ENCODE results near the gene PKP4.
A peak's percentile ranks its signal among the peaks of the same experiment; 100 is the strongest.

PKP4 gene

DNA sequence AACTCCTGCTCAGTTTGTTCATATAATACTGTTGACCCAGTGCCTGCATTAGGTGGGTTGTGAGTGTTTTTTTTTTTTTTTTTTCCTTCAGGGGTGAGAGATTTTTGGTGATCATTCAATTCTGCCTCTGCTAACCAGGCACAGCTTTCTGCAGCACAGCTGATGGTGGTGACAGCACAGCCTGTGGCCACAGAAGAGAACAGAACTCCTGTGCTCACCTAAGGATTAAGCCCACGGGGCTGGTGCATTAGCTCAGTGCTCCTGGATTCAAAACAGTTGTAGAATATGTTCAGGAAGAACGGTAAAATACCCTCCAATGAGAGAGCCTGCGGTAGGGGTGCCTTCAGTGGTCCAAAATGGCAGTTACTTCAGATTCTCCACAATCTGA, 42.0 kb downstream of the PKP4 start:
- DNase-seq = no peak

- no peak for DNase-seq
Observed at GRCh38 chr2:158499383-158499782, 42.6 kb downstream of the PKP4 start.

- DNase-seq = no peak
Observed at GRCh38 chr2:158500333-158500732, 43.6 kb downstream of the PKP4 start.

DNA sequence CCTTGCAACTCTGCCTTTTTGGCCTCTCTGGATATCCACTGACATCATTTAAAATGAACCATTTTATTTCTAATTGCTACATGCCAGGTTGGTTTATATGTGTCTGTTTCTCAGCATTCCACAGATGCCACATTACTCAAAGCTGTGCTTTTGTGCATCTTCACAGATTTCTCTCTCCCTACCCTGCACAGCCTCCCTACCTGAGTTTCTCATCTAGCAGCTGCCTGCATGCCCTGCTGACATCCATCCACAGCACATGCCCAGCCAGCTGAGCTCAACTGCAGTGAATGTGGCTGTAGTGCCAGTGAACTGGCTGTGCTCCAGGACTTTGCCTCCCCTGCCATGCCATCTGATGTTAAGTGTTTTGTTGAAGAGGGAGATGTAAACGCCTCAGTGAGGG, 44.5 kb downstream of the PKP4 start:
- no peak for DNase-seq

GRCh38 chr2:158502974-158503373, 46.2 kb downstream of the PKP4 start:
- no peak for DNase-seq

- DNase-seq = no peak
Observed at GRCh38 chr2:158504088-158504487, 47.3 kb downstream of the PKP4 start.

DNA sequence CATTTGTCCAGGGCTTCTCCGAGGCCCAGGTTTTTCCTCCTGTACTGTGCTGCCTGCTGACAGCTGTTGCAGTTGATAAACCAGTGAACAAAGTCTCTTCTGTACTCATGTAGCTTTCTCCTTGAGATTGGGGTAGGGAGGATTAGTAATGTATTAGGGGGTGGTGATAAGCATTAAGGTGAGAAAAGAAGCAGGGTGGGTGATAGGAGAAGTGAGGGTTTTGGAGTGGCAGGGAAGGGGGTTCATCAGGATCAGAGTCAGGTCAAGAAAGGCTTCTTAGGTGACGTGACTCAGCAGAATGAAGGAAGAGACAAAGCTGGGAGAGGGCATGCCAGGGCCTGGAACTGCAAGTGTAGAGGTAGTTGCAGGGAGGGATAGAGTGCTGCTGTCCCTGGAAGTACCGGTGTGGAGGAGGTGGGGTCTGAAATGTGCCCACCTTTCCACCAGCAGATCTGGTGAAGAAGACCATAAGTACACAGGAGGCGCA, 48.7 kb downstream of the PKP4 start:
- DNase-seq = no peak

- peak in 1 of 2 donors; percentile 1 for DNase-seq
Observed at GRCh38 chr2:158507141-158507540, 50.4 kb downstream of the PKP4 start.

DNA sequence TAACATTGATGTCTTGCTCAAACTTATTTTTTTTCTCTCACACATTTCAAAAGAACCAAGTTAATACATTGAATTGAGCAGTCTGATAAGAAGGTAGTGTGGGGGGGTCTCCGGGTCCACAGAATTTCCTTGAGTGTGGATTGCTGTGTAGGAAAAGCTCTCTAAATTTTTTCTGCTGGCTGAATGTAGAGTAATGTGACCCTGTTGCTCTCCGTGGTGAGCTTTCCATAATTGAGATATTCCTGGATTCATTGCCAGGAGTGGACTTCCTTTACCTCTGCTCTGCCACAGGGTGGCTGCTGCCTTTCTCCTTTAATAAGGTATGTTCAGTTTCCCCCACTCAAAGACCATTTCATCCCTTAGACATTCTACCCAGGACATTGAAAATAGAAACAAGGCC, 50.9 kb downstream of the PKP4 start:
- no peak for DNase-seq

GRCh38 chr2:158509928-158510797, 53.4 kb downstream of the PKP4 start:
- peak in 1 of 2 donors; percentile 0 for DNase-seq

- no peak for DNase-seq
Observed at GRCh38 chr2:158510887-158511286, 54.1 kb downstream of the PKP4 start.

- DNase-seq = no peak
Observed at GRCh38 chr2:158511706-158512105, 55.0 kb downstream of the PKP4 start.

- DNase-seq = no peak
Observed at GRCh38 chr2:158512323-158512722, 55.6 kb downstream of the PKP4 start.

GRCh38 chr2:158513841-158514240, 57.1 kb downstream of the PKP4 start:
- DNase-seq = no peak

DNA sequence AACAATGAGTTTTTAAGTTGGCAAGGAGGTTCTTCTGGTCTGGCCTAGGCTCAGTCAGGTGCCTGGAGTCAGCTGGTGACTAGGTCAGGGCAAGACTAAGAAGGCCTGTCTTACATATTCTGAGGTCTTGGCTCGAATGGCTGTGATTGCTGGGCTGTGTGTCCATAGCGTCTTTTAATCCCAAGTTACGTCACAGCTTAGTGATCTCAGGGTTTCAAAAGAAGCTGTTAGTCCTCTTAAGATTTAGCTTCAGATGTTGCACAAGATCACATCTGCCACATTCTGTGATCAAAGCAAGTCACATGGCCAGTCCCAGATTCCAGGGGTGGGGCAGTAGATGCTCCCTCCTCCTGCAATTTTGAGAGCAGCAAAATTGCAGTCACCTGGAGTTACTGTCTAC, 61.3 kb downstream of the PKP4 start:
- DNase-seq = no peak

DNA sequence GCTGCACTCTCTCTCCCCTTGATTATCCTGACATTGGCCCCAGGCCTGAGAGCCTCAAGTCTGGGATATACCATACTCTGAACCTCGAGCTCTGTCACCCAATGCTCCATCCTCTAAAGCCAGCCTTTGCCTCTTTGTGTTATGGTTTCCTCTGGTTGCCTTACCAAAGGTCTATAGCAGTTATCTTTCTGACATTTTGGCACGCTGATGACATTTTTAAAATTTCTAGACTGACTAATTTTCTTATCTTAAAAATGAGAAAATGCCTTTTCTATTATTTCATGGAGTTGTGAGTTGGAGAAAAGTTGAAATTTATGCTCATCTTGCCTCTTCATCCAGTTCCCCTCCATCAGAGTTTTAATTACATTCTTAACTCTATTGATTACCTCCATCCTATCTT, 62.7 kb downstream of the PKP4 start:
- no peak for DNase-seq

DNA sequence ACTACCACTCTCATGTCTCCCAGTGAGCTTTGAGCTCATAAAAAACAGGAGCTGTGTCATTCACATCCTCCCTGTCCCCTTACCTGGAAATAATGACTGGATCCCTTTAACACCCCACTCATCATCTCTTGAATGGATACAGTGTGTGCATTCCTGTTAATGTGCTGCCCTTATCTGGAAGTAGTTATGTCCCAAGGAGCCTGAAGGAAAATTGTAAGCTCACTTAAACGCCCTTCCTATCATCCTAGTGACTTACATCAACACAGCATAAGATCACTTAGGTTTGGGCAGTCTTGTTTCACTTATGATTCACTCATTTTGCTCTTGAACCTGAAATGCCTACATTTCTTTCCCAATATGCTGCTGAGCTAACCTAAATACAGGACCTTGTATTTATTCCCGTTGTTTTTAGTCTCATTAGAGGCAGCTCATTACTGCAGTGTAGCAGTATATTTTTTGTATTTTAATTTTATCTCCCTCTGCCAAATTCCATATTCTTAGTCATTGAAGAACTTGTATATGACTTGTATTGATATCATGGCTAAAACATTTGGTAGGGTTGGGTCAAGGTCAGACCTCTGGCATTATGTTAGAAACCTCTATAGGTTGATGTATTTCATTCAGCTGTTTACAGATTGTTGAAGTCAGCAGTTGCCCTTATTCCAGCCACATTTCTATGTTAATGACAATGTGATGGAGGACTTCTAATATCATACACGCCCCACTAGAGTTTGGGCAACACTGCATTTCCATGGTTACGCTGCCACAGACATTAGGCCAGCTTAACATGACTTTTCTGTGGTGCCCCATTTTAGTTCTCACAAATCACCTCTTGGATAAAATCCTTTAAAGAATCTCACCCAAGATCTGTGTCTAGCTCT, 72.9 kb downstream of the PKP4 start:
- no peak for DNase-seq

GRCh38 chr2:158530829-158531228, 74.1 kb downstream of the PKP4 start:
- DNase-seq = no peak

- DNase-seq = no peak
Observed at GRCh38 chr2:158533009-158533408, 76.3 kb downstream of the PKP4 start.

- DNase-seq = no peak
Observed at GRCh38 chr2:158539176-158540005, 82.6 kb downstream of the PKP4 start.

DNA sequence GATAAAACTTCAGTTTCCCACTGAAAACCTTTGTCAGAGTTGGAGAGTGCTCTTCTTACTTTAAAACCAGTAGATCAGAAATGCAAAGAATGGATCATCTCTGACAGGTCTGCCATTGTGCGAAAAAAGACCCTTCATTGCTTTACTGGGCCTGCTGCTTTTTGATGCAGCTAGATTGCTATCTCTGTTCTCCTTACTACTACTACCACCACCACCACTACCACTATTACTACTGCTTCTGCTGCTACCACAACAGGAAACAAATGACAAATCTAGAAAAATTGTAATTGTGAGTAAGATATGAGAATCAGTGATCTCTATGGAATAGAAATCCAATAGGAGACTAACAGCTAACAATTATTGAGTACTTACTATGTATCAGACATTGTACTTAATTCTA, 85.8 kb downstream of the PKP4 start:
- no peak for DNase-seq

- no peak for DNase-seq
Observed at GRCh38 chr2:158543957-158544356, 87.2 kb downstream of the PKP4 start.

DNA sequence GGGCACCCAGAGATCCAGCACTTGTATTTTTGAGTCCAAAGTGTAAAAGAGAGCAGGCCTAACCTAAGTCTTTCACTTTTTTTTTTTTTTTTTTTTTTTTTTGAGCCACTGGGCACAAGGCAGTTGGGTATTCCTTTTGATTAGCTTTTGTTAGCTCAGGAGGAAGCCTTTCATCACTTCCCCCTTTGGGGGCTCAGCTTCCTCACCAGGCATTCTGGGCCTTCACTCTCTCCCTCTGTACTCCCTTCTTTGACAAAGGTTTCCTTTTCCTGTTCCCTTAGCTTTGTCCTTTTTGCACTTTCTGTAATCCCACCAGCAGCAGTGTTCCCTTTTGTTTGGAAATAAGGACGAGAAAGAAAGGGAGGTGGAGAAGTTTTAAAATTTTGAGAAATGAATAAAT, 88.2 kb downstream of the PKP4 start:
- DNase-seq = no peak

All from stimulated activated CD4-positive, alpha-beta T cell treated with anti-CD3 and anti-CD28 coated beads, Interleukin-2, amount 100 ng/mL, for 48 hours (primary cell).